Measurements from ENCODE around the gene CSNK2A3.

- TF ChIP-seq CTCF (conservative IDR thresholded peaks at IDR 0.05; ENCODE audit: low read depth, low read length) (no peak), EZH2phosphoT487 (IDR thresholded peaks at IDR 0.05; ENCODE audit: borderline replicate concordance, low read length) (no peak), EZH2 (IDR thresholded peaks at IDR 0.05; ENCODE audit: low read length, unreplicated experiment) (no peak)
Measured at GRCh38 chr11:11400121-11400520, 47.1 kb upstream of the CSNK2A3 start.
